Hematopoietic multipotent progenitor cell treated with erythropoietin and hydrocortisone succinate and interleukin-3 and kit ligand, for 8 days (in vitro differentiated cells): ENCODE measurements around the gene GRHL3.

ENCODE experiments used
- DNase-seq: peaks from one replicate; pipeline ENCODE4 v3.0.0-alpha.2; 2015

The GRHL3 gene

DNA sequence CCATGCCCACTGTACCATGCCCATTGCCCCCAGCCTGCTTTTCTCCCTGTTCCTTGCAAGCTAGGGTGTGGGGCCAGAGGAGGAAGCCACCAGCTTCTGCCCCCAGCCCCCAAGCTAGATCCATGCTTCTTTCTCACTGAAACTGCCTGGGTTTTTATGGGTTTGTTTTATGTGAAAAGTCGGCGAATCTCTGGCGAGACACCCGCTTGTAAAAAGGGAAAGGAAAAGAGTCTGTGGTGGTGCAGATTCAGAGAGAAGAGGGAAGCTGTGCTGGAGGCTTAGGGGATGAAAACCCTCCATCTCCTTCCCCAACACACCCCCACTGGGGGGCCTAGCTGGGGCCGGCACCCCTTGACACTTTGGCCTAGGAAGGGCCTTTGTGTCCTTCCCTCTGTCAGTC, 26.2 kb downstream of the GRHL3 start:
- no peak for DNase-seq

DNA sequence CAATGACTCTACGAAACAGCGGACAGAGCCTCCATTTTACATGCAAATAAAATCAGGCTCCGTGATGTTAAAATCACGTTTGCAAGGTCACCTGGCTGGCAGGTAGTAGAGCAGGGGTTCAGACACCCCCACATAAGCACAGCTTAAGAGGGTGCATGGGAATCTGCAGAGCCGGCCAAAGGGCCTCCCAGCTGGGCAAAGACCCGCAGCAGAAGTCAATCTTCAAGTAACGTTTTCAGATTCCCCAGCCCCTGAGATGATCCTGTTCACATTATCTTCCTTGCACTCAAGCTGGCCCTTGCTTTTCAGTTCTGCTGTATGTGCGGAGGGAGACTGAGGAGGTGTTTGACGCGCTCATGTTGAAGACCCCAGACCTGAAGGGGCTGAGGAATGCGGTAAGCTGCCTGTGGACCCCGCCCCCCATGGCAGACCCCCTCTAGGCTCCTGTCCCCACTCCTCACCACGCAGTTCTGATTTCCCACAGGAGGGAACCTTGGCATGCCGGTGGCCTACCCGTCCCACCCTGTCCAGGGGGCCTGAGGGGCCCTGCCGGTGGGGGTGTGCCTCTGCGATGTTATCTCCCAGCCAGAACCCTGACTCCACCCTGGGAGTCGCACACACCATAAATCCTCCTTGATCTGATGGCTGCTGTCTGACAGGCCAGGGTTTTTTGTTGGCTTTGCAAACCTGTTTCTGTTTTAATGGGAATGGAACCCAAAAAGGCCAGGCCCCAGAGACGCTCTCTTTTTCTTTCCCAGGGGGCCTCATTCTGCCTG, 28.2 kb downstream of the GRHL3 start:
- DNase-seq: no peak

DNA sequence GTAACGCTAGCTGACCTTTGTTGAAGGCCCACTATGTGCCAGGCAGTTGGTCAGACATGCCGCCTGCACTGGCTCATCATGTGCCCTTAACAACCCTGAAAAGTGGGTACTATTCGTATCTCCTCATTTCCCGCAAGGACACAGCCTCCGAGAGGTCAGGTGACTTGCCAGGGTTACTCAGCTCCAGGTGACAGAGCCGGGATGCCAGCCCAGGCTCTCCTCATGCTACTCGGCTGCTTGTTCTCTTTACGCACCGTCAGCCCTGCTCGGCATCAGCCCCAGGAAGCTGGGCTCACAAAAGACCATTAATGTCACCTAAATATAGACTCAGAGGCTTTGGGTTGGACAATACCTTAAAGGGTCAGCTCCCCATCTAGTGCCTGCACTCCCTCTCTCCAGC, 29.0 kb downstream of the GRHL3 start:
- DNase-seq: no peak

DNA sequence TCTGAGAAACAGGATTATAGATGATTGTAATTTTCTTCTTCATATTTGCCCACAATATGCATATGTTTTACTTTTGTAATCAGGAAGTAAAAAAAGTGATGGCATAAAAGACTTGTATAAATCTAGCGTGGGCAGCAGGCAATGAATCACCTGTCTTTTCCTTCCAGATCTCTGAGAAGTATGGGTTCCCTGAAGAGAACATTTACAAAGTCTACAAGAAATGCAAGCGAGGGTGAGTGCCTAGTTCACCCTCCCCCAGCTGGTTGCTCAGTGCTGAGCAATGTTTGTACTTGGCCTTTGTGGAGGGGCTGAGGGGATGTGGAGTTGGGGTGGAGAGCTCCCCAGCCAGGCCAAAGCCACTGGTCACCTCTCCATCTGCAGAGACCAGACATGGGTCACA, 30.7 kb downstream of the GRHL3 start:
- no peak for DNase-seq

DNA sequence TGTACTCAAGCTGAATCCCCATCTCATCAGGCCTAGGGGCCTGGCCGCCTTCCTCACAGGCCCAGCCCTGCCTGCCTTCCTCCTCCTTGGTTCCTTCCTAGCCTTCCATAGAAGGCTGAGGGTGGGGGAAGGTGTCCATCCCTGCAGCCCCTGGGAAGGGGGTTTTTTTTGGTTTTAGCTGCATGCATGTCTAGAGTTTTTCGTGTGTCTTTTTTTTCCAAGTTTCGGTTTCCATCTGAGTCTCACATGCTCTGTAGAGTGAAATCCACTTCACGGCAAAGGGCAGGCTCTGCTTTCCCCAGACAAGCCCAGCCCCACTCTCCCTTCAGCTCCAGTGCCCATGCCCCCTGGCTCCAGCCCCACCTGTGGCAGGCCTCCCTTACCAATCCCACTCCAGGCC, 32.1 kb downstream of the GRHL3 start:
- DNase-seq: no peak

DNA sequence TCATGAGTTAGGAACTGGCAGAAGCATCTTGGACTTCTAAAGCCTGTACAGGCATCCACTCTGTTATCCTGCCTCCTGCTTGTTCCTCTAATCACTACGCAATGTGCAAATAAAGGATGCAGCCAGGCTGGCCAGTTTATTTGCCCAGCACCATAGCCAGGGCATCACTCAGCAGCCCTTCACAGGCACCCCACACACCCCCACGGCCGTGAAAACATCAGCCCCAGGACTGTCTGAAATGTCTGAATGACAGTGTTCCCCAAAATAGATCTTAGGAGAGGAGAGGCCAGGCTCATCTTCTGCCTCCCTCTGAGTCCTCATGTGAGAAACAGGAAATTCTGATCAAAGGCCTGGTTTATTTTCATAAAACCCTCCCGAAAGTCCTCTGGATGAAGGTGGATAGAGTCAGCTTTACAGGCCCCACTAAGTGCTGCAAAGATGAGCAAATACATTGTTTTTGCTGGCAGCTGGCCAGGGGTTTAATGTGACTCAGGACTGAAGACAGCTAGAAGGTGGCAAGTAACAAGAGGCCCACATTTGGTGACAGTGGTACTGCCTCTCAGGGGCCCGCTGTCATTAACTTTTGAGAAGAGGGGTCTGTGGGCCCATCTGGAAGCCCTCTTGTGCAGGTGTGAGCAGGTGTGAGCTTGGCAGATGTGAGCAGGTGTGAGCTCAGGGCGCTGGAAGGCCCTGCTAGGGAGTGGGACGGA, 32.9 kb downstream of the GRHL3 start:
- DNase-seq: peak; percentile 7

DNA sequence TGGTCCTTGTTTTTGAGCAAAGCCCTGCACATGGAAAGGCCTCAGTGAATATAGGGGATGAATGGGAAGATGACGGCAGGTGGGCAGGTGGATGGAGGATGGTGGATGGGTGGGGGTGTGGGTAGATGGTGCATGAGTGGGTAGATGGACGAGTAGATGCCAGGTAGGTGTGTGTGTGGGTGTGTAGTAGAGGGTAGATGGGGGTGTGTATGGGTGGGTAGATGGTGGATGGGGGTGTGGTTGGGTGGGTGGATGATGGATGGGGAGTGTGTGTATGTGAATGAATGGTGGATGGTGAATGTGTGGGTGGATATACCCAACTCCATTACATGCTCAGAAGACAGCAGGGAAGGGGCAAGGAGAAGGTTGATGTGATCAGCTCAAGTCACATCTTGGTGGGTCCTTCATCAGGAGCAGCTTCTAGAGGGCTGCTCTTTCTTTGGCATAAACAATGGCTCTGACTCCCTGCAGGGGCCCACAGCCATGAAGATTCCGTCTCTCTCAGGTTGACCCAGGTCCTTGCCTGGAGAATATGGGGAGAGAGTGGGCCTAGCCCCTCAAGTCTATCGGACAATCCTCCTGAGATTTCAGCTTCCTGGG, 34.2 kb downstream of the GRHL3 start:
- no peak for DNase-seq

DNA sequence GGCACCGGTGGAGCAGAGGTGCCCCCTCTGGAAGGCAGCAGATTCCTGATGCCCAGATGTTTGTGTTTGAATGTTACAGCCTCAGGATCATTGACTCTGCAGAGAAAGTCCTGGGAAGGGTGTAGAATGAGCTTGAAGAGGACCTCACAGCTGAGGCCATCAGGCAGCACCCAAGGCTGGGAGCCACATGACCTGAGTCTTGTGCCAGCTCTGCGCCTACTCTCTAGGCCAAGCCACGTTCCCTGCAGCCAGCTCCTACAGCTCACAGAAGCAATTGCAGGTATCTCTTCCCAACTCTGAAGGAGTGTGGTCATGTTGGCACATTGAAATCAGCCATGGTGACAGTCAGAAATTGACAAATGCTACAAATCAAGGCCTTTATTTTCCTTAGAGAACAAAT, 36.3 kb downstream of the GRHL3 start:
- no peak for DNase-seq

DNA sequence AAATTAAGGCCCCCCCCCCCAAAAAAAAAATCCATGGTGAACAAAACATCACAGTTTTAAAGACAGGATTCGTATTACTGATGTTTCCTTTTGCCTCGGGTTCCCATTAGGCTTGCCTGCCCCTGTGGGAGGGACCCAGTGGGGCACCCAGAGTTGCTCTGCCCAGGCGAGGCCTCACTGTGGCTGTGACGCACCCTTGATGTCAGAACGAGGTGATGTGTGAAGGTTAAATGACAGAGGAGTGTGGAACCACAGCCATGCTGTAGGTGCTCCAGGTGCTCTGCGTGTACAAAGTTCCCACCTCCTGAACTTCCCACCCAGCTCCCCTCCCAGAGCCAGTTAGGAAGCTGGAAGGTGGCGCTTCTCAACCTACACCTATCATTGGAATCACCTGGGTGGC, 37.9 kb downstream of the GRHL3 start:
- DNase-seq: no peak

DNA sequence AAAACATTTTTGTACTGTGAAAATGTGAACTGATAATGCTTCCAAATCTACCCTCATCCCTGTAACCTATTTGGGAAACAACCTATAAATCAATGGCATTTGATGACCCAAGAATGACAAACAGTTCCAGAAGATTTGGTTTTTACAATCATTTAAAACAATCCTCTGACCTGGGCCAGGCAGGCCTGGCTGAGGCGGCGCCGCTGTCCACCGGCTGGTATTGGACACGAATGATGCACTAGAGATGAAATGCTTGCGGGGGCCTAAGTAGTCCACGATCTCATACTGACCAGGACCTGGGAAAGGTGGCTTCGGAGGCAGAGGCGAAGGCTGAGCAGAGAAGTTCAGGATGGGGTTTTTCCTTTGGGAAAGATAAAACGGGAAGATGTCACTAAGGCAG, 41.5 kb downstream of the GRHL3 start:
- DNase-seq: no peak

DNA sequence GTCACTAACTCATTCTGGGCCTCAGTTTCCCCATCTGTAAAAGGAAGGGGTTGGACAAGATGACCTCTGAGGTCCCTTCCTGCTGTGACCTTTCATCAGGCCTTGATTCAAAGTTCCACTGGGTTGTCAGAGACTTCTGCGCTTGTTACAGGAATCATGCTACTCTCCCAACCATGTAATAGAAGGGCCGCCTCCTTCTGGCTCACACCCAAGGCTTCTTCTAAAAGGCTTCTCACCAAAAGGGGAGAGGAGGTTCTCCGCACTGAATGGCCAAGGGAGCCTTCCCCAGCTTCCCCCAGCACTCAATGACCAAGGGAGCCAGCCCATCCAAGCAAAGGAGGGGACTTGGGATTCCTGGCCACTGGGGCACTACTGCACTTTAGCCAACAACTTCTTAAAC, 42.7 kb downstream of the GRHL3 start:
- DNase-seq: no peak

DNA sequence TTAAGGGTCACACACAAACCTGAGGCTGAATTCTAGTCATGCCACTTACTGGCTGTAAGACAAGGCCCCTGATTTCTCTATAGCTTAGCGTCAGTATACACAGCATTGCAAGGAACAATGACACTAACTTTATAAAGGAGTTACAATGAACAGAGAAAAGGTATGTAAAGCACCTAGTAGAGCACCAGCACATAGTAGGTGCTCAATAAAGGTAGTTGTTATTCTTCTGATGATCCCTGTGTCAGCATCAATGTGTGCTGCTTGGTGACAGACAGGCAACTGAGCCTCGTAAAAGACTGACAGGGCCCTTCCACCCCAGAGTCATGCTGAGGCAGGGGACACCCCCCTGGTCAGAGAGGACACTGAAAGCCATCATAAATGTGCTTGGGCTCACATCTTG, 43.2 kb downstream of the GRHL3 start:
- no peak for DNase-seq

DNA sequence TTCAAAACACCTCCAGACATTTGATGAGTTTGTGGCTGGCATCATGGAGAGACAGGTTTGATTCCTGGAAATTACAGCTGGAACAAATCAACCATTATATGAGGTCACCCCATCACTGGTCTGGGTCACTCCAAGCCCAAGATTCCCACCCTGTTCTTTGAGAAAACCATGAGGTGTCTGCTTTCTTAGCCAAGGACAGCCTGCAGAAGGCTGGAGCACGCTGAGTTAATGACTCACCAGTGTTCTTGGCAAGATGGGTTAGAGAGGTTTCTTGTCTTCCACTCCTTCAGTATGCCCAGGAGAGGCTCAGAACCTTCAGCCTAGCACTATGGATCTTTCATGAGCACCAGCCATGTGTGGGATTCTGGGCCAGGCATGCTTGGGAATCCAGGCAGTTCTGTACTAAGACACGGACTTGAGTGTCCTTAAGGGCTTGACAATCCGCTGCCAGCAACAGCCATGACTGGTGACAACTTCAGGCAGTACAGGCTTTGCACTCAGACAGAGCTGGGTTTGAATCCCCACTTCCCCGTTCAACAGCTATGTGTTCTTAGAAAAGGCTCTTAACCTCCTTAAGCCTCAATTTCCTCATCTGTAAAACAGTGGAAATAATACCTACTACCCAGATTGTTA, 43.9 kb downstream of the GRHL3 start:
- no peak for DNase-seq

DNA sequence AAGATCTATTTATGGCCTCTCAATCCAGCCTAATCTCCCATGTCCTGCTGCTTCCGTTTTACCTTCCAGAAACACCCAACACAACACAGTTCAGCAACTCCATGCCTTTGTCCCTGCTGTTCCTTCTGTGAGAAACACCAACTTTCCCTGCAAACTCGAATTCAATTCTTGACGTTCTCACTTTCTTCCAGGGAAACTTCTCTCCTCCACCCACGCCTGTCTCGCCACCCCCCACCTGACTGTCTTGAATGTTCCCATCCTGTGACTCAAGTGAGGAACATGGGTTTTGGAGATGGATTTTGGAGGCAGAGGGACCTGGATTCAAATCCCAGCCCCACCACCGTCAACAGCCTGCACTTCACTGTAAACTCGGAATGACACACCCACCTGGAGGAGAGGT, 44.8 kb downstream of the GRHL3 start:
- no peak for DNase-seq

DNA sequence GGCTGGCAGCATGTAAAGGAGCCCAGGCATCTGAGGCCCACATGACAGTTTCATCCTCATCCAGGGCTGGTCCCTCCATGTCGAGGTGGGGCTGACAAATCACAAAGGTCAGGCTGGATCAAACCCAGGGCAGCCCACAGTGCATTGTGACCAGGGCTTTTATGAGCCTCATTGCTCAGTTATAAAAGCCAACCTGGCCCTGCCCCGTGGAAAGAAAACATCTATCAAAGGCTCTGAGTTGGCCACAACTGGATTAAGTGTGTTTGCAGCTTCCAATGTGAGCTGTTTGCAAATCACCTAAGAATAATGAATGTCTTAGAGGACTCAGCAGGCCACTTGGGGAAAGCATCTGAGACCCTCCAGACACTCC, 45.4 kb downstream of the GRHL3 start:
- no peak for DNase-seq

DNA sequence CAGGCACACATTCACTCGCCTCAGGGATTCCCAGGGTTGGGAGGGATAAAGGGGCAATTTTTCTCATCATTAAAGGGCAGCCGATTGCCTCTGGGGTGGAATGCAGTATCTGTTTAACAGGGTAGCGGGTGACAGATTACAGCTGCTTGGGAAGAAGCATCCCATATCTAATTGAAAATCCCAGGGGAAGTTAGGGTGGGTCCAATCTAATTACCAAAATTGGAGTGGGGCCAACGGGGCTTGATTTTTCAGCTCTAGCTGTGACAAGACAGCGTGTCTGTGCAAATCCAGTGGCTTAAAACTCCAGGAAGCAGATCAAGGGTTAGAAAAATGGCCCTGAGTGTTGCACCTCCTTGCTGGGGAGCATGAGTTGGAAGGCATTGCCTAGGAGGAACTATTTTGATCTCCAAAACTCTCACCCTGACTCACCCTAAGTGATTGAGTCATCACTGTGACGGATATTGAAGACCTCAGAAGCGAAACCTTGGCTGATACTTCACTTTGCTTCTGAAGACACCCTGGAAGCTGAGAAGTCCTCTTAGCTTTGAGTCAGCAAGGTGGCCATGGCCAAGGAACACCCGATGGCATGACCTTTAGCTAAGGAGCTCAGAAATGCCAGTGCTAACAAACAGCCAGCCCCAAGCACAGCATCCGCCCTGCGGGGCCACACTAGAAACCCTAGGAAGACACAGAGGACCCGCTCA, 46.0 kb downstream of the GRHL3 start:
- no peak for DNase-seq

DNA sequence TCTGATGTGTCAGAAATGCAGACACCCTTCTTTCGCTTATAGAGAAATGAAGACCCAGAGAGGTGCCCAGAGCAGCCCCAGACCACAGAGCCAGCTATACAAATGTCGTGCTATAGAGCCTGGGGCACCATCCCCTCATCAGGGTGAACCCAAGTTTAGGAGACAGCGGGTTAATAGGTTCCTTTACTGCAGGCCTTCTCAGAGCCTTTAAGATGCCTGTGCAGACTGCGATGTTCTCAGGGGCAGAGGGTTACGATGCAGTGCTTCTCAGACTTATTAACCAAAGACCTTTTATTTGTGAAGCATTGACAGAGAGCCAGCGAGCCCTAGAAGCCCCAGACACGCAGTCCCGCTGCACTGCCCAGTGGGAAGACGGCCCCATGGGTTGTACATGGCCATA, 47.5 kb downstream of the GRHL3 start:
- DNase-seq: no peak

DNA sequence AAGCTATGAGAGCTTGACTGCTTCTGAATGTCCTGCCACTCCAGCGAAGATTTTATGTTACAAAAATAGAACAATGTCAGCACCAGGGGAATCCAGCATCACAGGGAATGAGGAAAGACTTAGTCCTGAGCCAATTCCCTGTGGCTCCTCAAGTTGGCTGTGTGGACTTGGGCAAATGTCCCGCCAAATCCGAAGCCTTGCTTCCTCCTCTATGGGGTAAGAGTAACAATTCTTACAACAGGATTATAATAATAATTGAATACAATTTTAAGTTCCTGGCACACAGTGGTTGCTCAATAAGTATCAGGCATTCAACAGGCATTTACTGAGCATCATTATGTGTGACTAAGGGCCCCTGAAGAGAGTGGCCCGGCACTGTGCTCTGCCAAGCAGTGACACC, 50.0 kb downstream of the GRHL3 start:
- DNase-seq: no peak

DNA sequence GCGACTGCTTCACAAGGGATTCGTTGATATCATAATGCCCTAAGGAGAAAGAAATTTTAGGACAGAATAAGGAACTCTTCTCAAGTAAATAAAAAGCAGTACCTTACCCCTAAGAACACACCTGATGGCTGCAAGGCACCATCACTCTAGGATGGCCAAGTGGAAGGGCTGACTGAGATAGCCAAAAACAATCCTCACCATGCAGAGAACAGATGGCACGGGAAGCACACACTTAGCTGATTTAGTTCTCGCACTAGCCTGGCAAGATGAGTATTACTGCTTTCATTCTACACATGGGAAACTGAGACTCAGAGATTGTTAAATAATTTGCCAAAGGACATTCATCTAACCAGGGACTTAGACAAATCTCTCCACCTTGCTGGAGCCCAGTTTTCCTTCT, 50.6 kb downstream of the GRHL3 start:
- DNase-seq: no peak

DNA sequence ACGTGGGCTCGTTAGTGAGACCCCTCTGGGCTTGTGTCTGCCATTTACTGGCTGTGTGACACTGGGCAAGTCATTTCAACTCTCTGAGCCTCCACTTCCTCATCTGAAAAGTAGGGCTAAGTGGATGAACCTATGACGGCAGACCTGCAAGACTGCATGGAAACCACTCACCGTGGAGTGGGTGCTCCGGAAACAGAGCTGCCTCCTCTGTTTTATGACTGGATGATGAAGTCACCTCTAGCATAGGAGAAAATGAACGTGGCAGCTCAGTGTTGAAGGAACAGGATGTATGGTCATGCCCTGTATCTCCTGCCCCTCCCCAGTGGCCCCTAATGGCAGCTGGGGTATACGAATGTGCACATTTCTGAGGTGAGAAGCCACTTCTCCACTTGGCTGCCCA, 53.9 kb downstream of the GRHL3 start:
- DNase-seq: no peak

DNA sequence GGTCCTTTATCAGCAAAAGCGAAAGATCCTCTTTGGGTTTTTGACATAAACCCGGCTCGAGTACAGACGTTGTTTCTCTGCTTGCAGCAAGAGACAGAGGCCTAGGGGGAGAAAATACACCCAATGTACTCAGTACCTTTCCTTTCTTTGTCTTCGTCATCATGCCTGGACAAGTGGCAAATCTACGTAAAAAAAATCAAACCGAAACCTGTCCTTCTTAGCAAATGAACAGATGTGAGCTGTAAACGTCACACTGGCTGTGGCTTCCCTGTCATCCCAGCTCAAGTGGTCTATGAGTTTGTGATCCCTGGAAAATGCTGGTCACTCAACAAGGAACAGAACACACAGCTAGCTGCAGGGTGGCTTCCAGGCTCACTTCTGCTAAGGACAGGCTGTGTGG, 54.6 kb downstream of the GRHL3 start:
- DNase-seq: no peak

DNA sequence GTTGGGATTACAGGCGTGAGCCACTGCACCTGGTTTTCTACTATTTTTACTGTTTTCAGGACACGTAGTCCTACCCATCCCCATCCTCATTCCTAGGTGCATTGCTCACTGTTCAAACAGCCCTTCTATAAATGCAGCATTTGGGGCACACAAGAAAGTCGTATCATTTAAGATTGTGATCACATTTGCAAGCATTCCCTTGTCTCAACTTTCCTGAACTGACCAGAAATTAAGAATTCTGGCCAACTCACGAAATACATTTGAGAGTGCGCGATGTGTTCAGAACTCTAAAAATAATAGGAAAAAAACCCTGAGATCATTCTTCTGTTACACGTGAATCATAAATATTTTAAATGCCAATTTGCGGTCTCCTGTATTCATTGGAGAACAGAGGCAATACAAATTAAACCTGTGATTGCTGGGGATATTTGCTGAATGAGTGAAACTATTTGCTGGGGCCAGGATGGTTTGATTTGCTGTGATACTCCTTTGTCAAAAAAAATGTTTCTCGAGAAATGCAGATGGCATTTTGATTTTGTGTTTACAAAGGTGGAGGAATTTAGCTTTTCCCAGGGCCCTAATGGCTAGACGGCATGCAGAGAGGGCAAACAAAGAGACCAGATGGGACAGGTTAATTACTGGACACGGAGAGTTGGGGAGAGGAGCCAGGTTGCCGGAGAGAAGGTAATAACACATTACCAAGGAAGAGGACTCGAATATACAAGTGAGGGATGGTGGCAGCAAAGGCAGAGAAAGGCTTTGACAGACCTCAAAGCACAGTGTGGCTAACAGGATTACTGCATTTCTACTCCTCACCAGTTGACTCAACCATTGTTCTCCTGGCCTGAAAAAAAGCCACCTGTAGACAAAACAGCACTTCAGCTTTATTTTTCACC, 56.0 kb downstream of the GRHL3 start:
- DNase-seq: no peak
